ENCODE data around the gene CLPTM1L.

- no peak for TF ChIP-seq POLR2AphosphoS5 (IDR thresholded peaks at IDR 0.05)
- TF ChIP-seq POLR2A (IDR thresholded peaks at IDR 0.05), result no peak
- TF ChIP-seq CTCF (IDR thresholded peaks at IDR 0.05), result no peak
These were observed 13.8 kb upstream of the CLPTM1L start for GRCh38 chr5:1358726-1359025.

All from transverse colon (tissue), 4 donors.